Neutrophil (primary cell): ENCODE results near the gene GID4.

Experiments used
- H3K27ac ChIP-seq: fragments of 200-600 bp; sonication (generic); 2 replicates; pipeline ENCODE4 v1.5.1; 2016; ENCODE audit warnings: mild to moderate bottlenecking, moderate library complexity
- H3K27me3 ChIP-seq: fragments of 200-600 bp; sonication (generic); 2 replicates; pipeline ENCODE4 v1.6.0; 2016; ENCODE audit warnings: mild to moderate bottlenecking
- H3K36me3 ChIP-seq: fragments of 200-600 bp; sonication (generic); 2 replicates; pipeline ENCODE4 v1.5.1; 2017
- H3K4me1 ChIP-seq, 2 experiments: fragments of 200-600 bp in 1 of 2; sonication (generic) in 1 of 2; 1 replicate in 1 of 2; 2 replicates in 1 of 2; pipeline versions ENCODE4 v1.5.1 to v1.6.1; 2013 to 2016; ENCODE audit warnings: low read depth in 1 of 2, low read length in 1 of 2, mild to moderate bottlenecking in 1 of 2, moderate library complexity in 1 of 2; ENCODE audit not compliant: control insufficient read depth in 1 of 2, insufficient read depth in 1 of 2
- H3K4me3 ChIP-seq, 2 experiments: fragments of 200-600 bp in 1 of 2; sonication (generic) in 1 of 2; 1 replicate in 1 of 2; 2 replicates in 1 of 2; pipeline ENCODE4 v1.5.1; 2013 to 2016; ENCODE audit warnings: low read depth in 1 of 2, low read length in 1 of 2, mild to moderate bottlenecking in 1 of 2, moderate library complexity in 1 of 2
- H3K9me3 ChIP-seq: fragments of 200-600 bp; sonication (generic); 2 replicates; pipeline ENCODE4 v1.5.1; 2016
- TF ChIP-seq, protein P1 (sequence below): fragments of 200-600 bp; sonication (generic); IDR thresholded peaks from 2 replicates; pipeline ENCODE4 v1.5.1; 2016; ENCODE audit warnings: antibody characterized with exemption

The GID4 gene

GRCh38 chr17:18111330-18111971 is 72.2 kb downstream of the GID4 start:
- Histone ChIP-seq H3K36me3 (peaks cover 16% of the 10 kb centered on the region), H3K4me1 (no peaks in the 10 kb centered on the region), H3K4me3 (no peak overlapping the region), H3K27me3 (no peaks in the 10 kb centered on the region), H3K27ac (no peak overlapping the region), H3K9me3 (no peaks in the 10 kb centered on the region)
- TF ChIP-seq, protein P1, sequence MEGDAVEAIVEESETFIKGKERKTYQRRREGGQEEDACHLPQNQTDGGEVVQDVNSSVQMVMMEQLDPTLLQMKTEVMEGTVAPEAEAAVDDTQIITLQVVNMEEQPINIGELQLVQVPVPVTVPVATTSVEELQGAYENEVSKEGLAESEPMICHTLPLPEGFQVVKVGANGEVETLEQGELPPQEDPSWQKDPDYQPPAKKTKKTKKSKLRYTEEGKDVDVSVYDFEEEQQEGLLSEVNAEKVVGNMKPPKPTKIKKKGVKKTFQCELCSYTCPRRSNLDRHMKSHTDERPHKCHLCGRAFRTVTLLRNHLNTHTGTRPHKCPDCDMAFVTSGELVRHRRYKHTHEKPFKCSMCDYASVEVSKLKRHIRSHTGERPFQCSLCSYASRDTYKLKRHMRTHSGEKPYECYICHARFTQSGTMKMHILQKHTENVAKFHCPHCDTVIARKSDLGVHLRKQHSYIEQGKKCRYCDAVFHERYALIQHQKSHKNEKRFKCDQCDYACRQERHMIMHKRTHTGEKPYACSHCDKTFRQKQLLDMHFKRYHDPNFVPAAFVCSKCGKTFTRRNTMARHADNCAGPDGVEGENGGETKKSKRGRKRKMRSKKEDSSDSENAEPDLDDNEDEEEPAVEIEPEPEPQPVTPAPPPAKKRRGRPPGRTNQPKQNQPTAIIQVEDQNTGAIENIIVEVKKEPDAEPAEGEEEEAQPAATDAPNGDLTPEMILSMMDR: no peak

GRCh38 chr17:18115517-18115916 is 76.3 kb downstream of the GID4 start:
- no peaks in the 10 kb centered on the region for H3K36me3 ChIP-seq
- no peak overlapping the region for H3K27ac ChIP-seq
- no peaks in the 10 kb centered on the region for H3K27me3 ChIP-seq
- TF ChIP-seq, protein P1: no peak
- H3K9me3 ChIP-seq: no peaks in the 10 kb centered on the region
- H3K4me3 ChIP-seq: no peak overlapping the region
- H3K4me1 ChIP-seq: no peaks in the 10 kb centered on the region

GRCh38 chr17:18116078-18116477 is 76.9 kb downstream of the GID4 start:
- Histone ChIP-seq H3K27me3 (no peaks in the 10 kb centered on the region), H3K4me1 (no peaks in the 10 kb centered on the region), H3K9me3 (no peaks in the 10 kb centered on the region), H3K36me3 (no peaks in the 10 kb centered on the region), H3K4me3 (no peak overlapping the region), H3K27ac (no peak overlapping the region)
- TF ChIP-seq, protein P1: no peak

- Histone ChIP-seq H3K27me3 (no peaks in the 10 kb centered on the region), H3K9me3 (no peaks in the 10 kb centered on the region), H3K36me3 (no peaks in the 10 kb centered on the region), H3K4me1 (no peaks in the 10 kb centered on the region), H3K27ac (no peak overlapping the region), H3K4me3 (no peak overlapping the region)
- TF ChIP-seq, protein P1: no peak
These were observed 78.3 kb downstream of the GID4 start for GRCh38 chr17:18117533-18117932.
